HepG2 (cell line): ENCODE measurements around the gene SPPL3. TPM values are rescaled to one million over a fixed set of nuclear protein-coding genes. Genes with fewer than 3 reads are reported as not detected.

Source experiments
- HOXA9 ChIP-seq: sonication (generic); formaldehyde crosslinking; IDR thresholded peaks from 2 replicates; pipeline ENCODE4 v1.8.1; 2022; ENCODE audit warnings: missing genetic modification reagents, mild to moderate bottlenecking, moderate library complexity, borderline replicate concordance
- ZFP41 ChIP-seq: sonication (generic); formaldehyde crosslinking; IDR thresholded peaks from 2 replicates; pipeline ENCODE4 v1.4.0; 2020; ENCODE audit warnings: mild to moderate bottlenecking, missing genetic modification reagents, borderline replicate concordance
- ZNF318 ChIP-seq: sonication (generic); formaldehyde crosslinking; IDR thresholded peaks from 2 replicates; pipeline ENCODE4 v1.4.0; 2020; ENCODE audit warnings: mild to moderate bottlenecking, missing genetic modification reagents
- ZNF777 ChIP-seq: sonication (generic); formaldehyde crosslinking; IDR thresholded peaks from 2 replicates; pipeline ENCODE4 v1.4.0; 2020; ENCODE audit warnings: missing genetic modification reagents
- polyA plus RNA-seq, 8 experiments: library from polyadenylated mRNA; depleted of rRNA in 3 of 8; stranded (reverse) in 7 of 8; unstranded in 1 of 8; fragments of >200 nt; fragmentation: Illumina TruSeq in 4 of 8; extraction: Trizol in 4 of 8; gene quantifications; 2 replicates each; pipeline versions ENCODE4 v1.2.1 to v1.2.3, GENCODE V29; 2011 to 2016; ENCODE audit warnings: low read depth in 4 of 8, missing spikeins in 1 of 8, mixed read lengths in 1 of 8; ENCODE audit not compliant: insufficient read depth in 1 of 8
- total RNA-seq, 5 experiments: library from RNA; depleted of rRNA; stranded (reverse); fragments of >200 nt; fragmentation: Illumina TruSeq; extraction: Trizol; gene quantifications; 2 replicates each; pipeline ENCODE4 v1.2.3, GENCODE V29; 2016; ENCODE audit warnings: low read depth in 1 of 5

SPPL3 gene
- total and polyA plus RNA-seq, 2 of the 13 experiments (the other 11 are each of a cell fraction or from before 2014, with no cell fraction given), result 8.9 to 9.1 TPM

- TF ChIP-seq ZNF318 (CRISPR knock-in tag) (no peak), ZNF777 (CRISPR knock-in tag) (no peak), HOXA9 (CRISPR knock-in tag) (no peak), ZFP41 (CRISPR knock-in tag) (no peak)
These were observed 71.4 kb downstream of the SPPL3 start (continued) for GRCh38 chr12:120832737-120833136.
